H54 (cell line): ENCODE results near the gene RPIA.
"Not testable (repeated sequence)": the region's sequence is repeated elsewhere in the genome, so short reads cannot be mapped to it uniquely, and the experiment has no call there.

Experiments used
- DNase-seq: peaks from one replicate; pipeline ENCODE4 v3.0.0; 2011; ENCODE audit warnings: low spot score, mixed read lengths; ENCODE audit not compliant: insufficient read length
- FAIRE-seq: peaks from 3 replicates; lab custom pipeline; 2011; peaks lifted over from hg19 to GRCh38; lab: Jason Lieb, UNC
- POLR2A ChIP-seq: IDR thresholded peaks from 2 replicates; pipeline ENCODE4 v1.6.1; 2011; ENCODE audit warnings: low read depth, mild to moderate bottlenecking, low read length

RPIA gene

DNA sequence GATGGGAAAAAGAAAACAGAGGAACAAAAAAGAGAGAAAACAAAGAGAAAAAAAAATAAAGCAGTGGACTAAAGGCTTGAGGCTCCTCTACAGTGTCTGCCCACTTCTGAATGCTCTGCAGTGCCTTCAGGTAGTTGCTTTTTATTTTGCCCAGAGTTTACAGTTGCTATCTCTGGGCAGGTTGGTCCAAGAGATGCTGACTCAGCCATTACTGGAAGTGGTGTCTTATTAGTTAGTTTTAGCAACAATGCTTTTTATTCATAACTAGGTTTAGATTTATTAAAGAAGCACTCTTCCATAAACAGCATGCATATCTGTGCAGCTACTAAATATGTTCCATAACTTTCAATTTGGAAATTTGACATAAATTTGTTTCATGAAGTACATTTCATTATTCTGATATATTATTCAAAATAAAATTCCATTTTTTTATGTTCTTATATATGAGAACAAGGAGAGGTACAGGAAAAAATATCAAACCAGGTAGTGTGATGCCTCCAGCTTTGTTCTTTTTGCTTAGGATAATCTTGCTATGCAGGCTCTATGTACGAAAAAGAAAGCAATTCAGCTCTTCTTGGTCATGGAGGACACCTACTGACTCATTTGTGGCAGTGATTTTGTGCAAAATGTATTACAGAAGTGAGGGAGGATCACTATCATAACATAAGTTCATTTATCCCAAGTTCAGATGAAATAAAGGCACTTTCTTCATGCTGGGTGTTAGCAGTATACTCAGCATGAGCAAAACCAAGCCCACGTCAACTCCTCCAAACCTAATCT is 69.5 kb downstream of the RPIA start:
- DNase-seq: no peak
- no peak for FAIRE-seq
- no peak for TF ChIP-seq POLR2A

DNA sequence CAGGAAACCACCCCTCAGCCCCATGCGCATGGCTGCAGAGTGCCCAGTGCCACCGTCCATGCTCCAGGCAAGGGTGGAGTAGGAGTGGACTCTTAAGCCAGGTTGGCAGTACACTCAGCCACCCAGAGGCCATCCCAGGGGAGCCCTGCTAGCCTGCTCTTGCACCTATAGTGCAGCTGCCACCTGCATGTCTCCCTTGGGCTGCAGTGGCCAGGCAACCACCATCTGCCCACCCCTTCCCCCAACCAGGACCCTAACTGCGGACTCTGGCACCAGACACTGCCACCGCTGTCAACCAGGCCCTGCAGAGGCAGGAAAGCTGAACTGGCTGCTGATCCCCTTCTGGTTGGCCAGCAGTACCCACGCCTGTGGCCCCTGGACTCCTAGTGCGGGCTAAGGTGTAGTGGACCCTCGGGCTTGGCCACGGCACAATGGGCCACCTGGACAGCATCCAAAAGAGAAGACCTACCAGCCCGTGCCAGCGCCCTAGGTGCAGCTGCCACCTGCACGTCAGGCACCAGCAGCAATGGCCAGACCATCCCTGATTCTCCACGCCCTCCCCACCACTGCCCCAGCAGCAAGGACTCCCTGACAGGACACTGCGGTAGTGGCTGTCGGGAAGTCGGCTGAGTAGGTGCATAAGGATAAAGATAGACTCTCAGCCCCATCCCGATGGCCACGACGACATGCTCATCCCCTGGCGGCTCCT is 72.8 kb downstream of the RPIA start:
- DNase-seq (no peak), FAIRE-seq (no peak)
- no peak for TF ChIP-seq POLR2A

DNA sequence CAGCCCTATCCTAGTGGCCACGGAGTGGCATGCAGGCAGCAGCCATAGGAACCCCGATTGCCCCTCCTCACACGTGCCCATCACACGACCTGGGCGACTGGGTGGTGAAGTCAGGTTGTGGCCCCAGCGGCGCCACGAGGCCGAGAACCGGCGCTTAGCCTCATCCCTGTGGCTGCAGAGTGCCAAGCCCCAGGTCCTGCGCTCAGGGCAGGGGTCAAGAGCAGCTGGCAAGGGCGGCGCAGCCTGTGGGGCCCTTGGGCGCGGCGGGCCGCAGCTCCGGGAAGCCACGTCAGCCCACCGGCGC is 73.3 kb downstream of the RPIA start:
- DNase-seq (no peak), FAIRE-seq (no peak)

DNA sequence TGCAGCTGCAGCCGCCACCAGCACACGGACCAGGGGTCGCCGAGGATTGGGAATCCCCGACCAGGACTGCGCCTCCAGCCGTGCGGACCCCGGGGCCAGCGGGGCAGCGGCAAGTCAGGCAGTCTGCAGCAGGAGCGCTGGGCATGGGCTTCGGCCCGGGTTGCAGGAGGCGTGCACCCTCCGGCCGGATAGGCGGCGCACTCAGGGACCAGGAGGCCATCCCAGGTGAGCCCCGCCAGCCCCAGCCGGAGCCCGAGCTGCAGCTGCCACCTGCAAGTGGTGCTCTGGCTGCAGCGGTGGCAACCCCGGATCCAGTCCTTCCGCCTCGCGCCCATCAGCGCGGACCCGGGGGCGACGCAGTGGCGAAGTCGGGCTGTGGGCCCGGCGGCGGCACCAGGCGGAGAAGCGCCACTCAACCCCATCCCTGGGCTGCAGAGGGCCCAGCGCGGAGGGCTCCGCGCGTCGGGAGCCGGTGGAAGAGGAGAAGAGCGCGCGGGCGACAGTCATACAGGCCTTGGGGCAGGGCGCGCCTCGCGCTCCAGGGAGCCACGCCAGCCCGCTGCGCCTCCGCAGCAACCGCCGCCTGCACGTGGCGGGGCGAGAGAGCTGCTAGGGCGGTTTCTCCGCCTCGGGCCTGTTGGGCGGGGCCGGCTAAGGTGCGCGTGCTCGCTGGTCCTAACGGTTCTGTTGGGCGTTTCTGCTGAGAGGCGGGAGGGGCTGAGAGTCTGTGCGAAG is 73.8 kb downstream of the RPIA start:
- TF ChIP-seq POLR2A: no peak; the same call in 1 of the 2 replicates
- FAIRE-seq (no peak), DNase-seq (no peak)

More for the DNA sequence above, 73.3 kb downstream of the RPIA start:
- TF ChIP-seq POLR2A: no peak

DNA sequence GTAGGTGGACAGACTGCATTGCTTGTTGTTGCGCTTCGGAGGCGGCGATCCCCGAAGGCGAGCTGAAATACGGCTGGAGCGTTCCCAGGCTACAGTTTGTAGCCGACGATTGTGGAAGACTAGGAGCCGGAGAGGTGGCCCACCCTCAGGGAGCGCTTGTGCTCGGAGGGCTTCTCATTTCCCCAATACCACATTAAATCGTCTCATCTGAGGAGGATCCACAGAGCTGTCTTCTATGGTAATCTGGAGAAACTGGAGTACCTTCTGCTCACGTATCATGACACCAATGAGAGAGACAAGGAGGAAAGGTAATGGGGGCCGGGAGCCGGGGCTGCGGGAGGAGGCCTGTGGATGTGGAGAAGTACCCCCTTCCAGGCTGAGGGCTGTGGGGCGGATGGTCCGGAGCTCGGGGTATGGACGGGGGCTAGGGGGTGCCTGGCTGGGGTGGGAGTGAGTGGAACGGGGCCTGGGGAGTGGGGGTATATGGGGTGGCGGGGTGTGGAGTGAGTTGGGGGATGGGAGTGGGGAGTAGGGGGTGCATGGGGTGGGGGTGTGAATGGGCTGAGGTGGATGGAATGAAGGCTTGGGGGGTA is 74.5 kb downstream of the RPIA start:
- DNase-seq, FAIRE-seq: not testable (repeated sequence)
- TF ChIP-seq POLR2A: 0 out of 2 replicates have a peak, but pooled peaks have one; percentile 21

DNA sequence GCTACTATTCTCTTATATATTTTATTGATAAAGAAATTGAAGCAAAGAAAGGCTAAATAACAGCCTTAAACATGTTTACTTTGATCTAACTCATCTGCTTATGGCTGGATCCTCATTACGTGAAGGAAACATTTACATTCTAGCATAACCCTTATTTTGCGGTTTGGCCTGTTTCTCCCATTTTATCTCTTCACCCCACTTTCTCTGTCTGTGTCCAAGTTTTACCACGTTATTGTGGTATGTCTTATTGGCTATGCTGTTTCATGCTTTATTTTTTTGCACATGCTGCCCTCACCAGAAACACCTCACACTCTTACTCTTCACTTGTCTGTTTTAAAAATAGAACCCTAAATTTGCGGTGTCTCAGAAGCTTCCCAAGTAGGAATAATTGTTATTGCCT is 78.5 kb downstream of the RPIA start:
- no peak for FAIRE-seq

DNA sequence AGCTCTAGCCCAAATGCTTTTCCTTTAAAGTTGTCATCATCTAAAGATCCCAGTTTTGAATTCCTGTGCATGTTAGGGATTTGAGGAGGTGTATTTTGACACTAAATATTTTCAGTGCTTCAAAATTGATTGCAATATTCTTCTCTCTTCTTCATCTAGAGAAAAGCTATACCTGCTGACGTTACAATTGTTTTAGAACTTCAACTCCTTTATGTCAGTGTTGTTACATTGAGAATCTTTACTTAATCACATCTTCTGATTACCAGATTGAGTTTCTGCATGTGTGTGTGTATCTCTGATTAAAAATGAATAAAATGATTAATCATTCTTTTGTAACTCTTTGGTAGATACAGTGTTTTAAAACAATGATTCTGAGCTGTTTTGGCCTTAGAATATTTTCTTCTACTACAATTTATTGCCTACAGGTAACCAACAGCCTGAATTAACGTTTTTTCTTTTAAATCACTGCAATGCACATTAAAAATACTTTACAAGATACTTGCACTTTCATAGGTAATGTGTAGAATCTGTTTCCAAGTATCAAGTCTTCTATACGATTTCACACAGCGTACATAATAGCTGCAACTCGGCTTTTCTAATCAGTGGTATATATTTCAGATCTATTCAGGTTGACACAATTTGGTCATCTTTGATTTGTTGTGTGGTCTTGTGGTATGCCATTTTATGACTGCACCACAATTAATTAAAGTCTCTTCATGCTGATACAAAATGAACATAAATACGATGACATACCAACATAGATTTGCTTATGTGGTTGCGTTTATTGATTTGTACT is 82.0 kb downstream of the RPIA start:
- DNase-seq: not testable (repeated sequence)
- peak; percentile 75 for FAIRE-seq

More for the DNA sequence above, 78.5 kb downstream of the RPIA start:
- no peak for DNase-seq
- no peak for TF ChIP-seq POLR2A

DNA sequence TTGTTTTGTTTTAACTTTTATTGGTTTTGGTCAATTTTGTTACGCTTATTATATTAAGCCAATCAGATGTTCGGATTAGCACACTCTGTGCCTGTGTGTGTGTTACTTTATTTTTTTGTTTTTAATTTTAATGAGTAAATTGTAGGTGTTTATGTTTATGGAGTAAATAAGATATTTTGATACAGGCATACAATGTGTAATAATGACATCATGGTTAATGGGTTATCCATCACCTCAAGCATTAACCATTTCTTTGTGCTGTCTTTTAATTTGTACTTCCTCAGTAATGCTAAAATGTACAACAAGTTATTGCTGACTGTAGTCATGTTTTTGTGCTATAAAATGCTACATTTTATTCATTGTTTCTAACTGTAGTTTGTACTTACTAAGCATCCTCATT is 97.7 kb downstream of the RPIA start:
- FAIRE-seq, DNase-seq: not testable (repeated sequence)

DNA sequence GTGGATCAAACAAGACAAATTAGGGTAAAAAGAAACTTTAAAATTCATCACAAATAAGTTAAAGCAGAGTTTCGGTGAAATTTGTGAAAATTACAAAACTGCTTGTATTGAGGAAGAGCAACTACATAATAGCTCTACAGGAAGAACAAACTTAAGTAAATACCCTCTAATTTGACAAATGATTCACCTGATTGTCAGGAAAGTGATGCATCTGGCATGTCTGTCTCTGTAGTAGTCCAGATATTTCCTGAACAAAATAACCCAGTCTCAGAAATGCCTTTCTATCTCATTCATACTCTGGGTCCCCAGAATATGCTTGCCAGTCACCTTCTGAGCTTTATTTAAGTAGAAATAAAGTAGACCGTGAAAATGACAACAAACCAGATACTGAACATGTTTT is 104.5 kb downstream of the RPIA start:
- FAIRE-seq, DNase-seq: not testable (repeated sequence)

DNA sequence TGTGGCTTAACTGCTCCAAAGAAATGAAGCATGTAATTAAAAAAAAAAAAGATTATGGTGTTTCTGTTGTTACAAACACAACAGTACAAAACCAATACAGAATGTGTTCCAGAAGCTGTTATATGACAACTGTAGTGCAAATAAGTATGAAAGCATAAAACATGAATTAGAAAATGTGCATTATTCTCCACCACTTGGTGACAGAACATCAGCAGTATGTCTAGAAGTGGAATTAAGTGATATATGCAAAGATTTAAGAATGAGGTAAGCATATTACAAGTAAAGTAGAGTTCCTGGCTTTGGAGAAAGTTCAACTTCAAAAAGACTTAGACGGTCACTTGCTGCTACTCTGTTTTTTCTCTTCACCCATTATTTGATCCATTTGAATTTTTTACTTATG is 105.0 kb downstream of the RPIA start:
- FAIRE-seq, DNase-seq: not testable (repeated sequence)

DNA sequence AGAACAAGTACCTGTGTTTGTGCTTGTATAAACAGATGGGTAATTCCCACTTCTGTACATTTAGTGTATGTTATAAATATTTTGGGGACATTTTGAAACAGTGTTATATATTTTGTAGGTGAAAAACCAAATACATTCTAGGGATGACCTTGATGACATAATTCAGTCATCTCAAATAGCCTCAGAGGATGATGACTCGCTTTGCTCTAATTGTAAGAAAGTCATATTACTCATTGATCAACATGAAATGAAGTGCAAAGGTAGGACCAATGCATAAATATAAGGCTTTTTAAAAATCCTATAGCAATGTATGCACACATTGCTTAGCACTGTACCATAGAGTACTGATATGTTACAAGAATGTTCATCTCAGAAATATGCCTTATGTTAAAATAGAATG is 105.7 kb downstream of the RPIA start:
- DNase-seq, FAIRE-seq: not testable (repeated sequence)
